GM18868 (cell line): ENCODE results near the gene ALG3.
A peak's percentile ranks its signal among the peaks of the same experiment; 100 is the strongest.

ENCODE experiments used
- ATAC-seq: cut with Tn5 transposase; IDR thresholded peaks from one replicate; pipeline ENCODE4 v1.9.1; 2021; ENCODE audit warnings: mild to moderate bottlenecking, moderate library complexity; ENCODE audit not compliant: unreplicated experiment

ALG3 gene

DNA sequence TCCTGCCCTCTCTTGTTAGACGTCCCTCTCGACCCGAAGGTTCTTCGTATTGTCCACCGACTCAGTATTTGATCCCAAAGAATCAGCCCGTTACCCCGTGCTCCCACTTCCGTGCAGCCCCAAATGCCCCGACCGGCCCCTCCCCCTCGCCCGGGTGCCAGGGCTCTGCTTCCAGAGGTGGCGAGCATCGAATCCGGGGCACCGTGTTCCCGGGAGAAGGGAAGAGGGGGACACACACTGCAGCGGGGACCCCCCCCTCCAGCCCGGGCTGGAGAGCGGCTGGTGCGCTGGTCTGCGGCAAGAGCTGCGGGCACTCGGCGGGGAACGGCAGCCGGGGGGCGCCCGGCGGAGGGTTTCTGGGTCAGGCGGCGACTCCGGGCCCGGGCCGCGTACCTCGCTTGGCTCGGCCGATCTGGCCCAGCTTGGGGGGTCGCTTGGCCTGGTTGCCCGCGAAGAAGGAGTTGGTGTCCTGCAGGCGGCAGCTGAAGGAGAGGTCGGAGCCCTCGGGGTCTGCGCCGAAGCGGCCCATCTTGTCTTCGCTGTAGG is 12.0 kb upstream of the ALG3 start:
- ATAC-seq = no peak

DNA sequence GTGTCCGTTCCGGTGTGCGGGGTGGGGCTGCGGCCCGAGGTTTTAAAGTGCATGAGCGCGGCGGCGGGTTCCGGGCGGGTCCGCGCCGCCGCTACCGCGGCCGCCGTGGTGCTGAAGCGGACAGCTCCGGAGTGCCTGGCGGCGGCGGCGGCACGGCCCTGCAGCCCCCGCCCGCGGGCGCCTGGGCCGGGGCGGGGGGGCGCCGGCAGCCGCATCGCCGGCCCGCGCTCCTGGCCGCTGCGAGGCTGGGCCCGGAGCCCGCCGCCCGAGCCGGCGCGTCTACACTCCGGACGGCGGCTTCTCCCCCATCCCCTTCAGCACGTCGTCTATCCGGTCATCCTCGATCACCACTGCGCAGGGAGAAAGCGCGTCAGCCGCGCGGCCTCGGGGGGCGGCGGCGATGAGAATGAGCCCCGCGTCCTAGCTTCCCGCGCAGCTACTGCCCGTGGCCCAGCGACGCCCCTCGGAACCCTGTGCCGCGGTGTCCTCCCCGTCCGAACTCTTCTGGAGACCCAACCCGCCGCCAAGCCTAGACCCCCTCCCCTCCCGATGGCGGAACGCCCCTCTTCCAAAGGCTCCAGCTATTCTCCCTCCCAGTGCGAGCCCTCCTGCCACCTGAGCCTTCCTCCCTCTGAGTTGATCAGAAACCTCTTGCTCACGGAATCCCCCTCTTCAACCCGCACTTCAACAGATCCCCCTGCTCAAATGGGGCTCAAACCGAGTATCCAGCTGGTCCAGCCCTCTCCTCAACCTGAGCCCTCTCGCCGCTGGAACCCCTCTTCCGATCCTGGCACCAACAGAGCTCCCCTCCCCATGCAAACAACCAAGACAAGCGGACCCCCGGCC is 11.3 kb upstream of the ALG3 start:
- ATAC-seq = no peak

DNA sequence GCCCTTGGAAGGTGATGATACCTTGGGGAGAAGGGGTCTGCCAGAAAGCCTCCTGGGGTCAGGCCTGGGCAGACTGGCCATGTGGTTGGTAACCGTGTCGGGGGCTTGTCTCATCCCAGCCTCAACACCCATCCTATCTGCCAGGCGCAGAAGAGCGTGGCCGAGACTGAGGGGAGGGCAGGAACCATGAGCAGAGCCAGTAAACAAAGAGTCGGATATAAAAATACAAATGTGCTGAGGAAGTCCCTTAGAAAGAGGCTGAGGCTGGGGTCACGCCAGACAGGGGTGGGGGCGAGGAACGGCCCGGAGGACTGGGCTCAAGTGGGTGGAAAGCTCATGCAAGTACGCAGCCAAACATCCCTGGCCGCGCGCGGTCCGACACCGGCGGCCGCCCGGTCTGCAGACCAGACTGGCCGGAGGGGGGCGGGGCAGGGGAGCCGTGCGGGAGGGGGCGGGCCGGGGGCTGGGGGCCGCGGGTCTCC is 10.7 kb upstream of the ALG3 start:
- ATAC-seq = no peak

DNA sequence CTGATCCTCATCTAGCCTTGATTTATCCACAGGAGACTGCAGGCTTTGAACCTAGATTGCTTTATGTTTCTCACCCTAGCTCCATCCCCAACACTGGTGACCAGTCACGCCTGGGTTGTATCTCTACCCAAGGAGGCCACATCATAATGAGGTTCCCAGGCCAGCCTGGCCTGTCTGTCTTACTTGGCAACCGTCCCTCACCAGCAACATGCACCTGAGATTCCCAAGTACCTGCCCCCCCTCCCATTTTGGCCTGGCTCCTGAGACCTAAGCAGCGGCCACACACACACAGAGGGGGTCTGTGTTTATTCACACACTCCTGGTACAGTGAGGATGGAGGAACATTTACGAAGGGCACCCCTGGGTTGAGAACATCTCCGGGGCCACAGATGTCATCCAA is 10.2 kb upstream of the ALG3 start:
- ATAC-seq = no peak

DNA sequence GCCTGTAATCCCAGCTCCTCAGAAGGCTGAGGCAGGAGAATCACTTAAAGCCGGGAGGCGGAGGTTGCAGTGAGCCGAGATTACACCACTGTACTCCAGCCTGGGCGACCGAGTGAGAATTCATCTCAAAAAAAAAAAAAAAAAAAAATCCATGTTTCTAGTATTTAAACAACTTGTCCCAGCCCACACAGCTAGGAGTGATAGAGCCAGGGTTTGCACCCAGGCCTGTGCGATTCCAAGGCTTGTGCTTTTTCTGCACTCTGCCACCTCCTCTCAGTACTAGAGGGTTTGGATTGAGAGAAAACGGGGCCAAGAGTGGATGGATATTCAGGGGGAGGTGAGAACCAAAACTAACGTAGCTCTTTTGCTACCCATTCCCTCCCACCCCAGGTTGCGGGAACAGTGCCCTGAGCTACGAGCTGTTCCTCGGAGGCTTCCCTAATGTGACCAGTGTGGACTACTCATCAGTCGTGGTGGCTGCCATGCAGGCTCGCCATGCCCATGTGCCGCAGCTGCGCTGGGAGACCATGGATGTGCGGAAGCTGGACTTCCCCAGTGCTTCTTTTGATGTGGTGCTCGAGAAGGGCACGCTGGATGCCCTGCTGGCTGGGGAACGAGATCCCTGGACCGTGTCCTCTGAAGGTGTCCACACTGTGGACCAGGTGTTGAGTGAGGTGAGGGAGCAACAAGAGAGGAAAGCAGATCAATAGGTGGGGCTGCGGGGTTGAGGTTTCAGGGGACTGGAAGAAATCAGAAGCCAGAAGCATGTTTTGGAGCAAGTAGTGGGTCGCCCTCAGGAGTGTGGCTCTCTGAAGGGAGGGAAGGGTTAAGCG is 8.5 kb upstream of the ALG3 start:
- no peak for ATAC-seq

DNA sequence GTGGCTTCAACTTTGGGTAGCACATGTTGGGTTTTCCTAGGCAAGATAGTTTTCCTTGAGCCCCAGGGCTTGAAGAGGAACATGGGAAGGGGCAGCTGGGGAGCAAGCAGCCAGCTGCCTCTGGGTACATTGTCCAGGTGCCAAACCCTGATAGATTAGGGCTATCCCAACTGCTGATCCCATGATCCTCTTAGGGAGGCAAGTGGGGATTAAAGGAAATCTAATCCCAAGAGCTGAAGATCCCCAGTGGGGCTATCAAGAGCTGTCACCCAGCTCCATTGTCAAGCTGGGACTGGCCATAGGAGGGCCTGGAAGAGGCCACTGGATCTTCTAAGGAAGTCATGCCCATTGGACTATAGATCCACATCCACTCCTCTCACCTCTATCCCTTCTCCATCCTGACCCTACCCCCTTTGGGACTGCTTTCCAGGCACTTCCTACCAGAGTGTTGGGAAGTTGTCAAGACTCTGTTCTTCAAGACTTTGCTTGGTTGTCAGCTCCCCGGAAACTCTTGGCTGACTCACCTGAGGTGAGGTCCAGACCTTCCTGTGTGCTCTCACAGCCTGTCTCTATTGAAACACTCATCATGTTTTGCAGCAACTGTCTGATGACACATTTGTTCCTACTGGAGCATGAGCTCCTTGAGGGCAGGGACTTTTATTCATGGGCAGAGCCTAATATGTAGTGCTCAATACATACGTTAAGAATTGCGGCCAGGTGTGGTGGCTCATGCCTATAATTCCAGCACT is 6.7 kb upstream of the ALG3 start:
- ATAC-seq = no peak

DNA sequence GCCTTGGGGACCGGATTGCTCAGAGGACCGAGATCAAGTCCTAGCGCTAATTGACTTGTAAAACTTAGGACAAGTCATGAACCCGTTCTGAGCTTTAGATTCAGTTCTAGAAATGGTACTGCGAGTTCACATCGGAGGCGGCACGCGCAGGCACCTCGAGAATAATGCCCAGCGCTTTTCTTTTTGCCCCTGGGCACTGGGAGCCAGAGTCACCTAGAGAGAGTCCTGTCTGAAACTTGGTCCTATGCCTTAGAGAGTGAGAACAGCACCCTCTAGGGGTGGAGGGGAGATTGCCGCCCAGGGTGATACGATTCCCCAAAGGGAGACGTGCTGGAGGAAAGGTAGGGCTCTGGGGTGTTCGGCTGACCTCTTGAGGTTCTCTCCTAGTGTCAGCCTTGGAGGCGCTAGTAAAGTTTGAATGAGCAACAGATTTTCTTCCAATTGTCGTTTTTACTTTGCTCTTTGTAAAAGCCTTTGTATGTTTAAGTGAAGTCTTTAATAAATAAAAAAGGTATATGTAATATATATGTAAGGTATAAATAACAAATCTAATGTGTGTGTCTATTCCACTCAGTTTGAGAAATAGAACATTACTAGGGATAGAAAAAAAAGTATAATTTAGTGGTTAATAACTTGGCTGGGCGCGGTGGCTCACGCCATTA is 1.5 kb upstream of the ALG3 start:
- ATAC-seq = peak; percentile 76

DNA sequence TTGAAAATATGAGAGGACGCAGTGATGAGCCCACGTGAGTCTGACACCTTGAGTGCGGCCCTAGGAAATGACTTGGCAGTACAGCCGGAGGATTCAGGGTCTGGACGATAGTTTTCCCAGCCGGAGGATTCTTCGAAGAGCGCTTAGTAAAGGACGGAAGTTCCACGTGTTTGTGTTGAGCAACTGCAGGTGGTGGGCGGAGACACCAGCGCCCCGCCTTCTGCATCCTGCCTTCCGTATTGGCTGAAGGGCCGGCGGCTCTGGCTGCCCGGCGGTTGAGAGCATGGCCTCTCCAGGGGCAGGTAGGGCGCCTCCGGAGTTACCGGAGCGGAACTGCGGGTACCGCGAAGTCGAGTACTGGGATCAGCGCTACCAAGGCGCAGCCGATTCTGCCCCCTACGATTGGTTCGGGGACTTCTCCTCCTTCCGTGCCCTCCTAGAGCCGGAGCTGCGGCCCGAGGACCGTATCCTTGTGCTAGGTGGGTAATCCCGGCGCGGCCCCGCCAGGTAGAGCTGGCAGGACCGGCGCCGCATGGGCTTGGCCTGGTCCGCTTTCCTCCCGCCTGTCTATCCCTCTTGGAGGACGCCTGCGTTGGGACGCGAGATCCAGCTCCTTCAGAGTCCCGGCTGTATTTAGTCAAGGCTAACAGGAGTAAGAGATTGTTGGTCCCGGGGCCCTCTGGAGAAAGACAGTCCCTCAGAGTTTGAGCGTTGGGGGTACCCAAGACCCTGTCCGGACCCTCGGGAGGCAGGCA is 827 bp upstream of the ALG3 start, which contains the start of gene EEF1AKMT4:
Gene EEF1AKMT4 (plus strand): TSS at position 261 of the 755 bp plus-strand sequence. CDS start 23 bp downstream, at position 284.
- peak; percentile 89 for ATAC-seq

DNA sequence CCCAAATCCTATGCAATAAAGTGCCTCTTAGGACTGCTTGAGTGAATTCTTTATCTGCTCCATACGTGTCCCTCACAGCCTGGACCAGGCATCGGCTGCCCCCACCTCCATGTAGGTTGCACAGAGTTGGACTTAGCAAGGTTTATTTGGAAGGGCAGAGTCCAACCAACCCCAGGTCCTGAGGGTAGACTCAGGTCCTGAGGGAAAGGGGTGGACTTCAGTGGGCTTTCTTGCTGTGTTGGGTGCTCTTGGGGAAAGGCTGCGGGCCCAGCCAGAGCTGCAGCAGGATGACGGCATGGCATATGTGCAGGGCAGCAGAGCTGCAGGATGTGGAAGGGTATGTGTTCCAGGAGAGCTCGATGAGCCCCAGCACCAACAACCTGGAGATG is 6.5 kb downstream of the ALG3 start:
- no peak for ATAC-seq

DNA sequence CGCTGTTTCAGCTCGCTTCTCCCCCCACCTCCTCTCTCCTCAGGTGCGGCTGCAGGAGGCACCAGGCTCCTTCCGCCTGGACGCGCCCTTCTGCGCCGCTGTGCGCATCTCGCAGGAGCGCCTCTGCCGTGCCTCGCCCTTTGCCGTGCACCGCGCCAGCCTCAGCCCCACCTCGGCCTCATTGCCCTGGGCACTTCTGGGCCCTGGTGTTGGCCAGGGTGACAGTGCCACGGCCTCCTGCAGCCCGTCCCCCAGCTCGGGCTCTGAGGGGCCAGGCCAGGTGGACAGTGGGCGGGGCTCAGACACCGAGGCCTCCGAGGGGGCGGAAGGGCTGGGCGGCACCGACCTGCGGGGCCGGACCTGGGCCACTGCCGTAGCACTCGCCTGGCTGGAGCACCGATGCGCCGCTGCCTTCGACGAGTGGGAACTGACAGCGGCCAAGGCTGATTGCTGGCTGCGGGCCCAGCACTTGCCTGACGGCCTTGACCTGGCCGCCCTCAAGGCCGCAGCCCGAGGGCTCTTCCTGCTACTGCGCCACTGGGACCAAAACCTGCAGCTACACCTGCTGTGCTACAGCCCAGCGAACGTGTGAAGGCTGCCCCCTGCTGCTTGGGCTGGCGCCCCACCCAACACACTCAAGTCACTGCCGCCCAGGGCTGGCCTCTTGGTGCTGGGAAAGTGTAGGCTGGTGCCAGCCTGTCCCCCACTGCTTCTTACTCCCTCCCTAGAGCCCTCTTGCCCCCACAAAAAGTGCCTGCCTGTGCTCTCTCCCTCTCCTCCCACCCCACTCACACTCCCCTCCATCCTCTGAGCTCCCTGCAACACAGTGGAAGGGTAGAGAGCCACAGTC is 7.1 kb downstream of the ALG3 start:
- no peak for ATAC-seq

DNA sequence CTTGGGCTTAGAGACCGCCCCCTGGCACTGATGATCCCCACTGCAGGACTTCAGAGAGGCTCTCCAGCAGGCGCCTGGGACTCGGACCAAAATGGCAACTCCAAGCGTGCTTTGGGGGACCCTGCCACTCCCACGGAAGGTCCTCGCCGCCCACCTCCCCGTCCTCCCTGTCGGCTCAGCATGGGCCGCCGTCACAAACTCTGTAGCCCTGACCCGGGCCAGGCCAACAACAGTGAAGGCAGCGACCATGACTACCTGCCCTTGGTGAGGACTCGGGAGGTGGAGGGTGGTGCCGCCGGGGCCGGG is 7.7 kb downstream of the ALG3 start:
- ATAC-seq = no peak

DNA sequence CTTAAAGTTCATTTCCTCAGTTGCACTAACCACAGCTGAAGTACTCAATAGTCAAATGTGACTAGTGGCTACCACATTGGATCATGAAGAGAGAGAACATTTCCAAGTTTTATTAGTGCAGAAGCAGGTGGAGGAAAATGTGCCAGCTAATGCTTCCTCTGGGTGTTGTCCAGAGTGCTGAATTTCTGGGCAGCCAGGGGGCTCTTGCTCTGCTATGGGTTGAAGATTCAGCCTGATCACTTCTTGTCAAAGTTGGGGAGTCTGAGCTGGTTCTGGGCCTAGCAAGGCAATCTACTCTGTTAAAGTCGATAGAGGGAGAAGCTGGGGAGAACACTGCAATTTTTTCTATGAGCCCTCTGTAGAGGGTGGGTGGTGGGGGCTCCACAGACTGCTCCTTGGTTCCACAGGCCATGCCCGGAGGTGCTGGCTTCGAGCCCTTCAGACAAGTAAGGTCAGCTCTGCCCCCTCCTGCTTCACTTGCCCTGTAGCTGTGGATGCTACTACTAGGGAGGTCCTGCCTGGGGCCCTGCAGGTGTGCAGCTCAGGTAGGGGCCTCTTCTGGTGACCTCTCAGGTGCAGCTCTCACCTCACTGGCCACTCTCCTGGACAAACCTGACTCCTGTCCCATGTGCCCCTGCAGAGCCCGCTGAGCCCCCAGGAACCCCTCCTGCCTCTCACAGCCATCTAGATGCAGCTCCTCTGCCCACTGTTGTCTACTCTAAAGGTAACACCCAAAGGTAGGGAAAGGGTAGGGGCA is 8.2 kb downstream of the ALG3 start:
- no peak for ATAC-seq

DNA sequence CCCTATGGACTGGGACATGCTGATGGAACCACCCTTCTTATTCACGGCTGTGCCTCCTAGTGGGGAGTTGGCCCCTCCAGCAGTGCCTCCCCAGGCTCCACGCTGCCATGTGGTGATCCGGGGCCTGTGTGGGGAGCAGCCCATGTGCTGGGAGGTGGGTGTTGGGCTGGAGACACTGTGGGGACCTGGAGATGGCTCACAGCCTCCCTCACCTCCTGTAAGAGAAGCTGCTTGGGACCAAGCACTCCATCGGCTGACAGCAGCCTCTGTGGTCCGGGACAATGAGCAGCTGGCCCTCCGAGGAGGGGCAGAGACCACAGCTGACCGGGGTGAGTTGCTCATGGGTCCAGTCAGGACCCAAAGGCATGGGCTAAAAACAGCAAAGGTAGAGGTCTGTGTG is 9.1 kb downstream of the ALG3 start:
- no peak for ATAC-seq

DNA sequence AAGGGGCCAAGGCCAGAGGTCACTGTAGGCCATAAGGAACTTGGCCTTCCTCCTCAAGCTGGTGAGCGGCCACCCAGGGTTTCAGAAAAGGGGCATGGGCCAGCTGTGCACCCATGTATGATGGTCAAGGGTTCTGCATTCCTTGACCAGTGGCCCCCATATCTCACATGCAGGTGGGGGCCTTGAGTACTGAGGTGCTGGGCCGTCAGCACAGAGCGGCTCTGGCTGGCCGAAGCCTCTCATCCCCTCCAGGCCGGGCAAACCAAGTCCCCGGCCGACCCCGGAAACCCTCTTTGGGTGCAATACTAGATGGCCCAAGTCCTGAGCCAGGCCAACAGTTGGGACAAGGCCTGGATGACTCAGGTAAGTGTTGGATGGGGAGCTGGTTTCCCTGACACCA is 9.5 kb downstream of the ALG3 start:
- ATAC-seq = no peak

DNA sequence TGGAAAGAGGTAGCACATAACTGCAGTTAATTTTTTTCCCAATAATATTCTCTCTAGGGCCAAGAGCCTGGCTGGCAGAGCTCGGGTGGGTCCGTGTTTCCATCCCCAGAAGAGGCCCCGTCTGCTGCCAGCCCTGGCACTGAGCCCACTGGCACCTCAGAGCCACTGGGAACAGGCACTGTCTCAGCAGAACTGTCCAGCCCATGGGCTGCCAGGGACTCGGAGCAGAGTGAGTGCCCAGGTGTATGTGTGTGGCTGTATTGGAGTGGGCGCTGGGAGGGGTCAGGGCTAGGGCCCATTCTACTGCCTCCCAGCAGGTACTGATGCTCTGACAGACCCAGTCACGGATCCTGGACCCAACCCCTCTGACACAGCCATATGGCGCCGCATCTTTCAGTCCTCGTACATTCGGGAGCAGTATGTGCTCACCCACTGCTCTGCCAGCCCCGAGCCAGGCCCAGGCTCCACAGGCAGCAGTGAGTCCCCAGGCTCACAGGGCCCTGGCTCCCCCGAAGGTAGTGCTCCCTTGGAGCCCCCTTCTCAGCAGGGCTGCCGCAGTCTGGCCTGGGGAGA is 10.4 kb downstream of the ALG3 start:
- no peak for ATAC-seq

DNA sequence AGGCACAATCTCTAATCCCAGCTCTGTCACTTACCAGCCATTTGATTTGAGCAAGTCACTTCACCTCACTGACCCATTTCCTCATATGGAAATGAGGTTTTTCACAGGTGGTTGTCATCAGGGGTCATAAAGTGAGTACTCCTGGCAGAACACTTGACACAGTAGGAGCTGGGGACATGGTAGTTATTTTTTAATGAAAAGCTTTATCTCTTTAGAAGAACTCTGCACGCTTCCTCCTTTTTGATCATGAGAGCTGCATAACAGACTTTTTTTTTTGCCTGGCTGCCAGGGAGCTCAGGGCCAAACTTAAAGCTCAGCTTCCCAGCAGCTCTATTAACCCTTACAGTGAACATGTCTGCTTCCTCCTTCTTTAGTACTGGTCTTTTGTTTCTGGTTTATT is 11.0 kb downstream of the ALG3 start:
- ATAC-seq = no peak

DNA sequence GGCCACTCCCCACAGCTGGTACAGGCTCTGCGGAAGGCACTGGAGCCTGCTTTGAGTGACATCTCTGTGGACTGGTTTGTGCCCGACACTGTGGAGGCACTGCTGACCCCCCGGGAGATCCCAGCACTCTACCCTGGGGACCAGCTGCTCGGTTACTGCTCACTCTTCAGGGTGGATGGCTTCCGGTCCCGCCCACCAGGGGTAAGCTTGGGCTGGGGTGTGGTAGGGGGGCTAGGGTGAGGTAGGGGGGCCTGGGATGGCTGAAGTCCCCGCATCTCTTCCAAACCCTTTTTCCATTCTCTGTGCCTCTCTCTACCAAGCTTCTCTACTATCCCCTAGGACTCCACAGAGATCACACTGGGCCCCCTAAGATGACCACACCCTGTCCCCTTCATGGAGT is 11.6 kb downstream of the ALG3 start:
- no peak for ATAC-seq

DNA sequence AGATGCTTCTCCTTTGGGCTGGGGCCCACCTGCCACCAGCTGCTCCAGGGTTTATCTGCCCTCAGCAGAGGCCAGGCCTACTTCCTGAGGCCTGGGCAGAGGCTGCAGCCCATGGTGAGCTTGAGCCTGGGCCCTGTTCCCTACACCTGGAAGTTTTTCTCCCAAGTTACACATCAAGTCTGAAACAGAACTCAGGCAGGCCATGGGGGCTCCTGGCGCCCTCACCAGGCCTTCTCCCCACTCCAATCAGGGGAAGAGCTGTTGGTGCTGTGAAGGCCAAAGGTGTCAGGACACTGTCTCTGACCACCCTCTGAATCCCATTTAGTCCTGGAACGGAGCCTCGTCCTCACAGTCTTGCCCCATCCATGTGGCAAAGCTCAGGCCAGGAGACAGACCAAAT is 12.1 kb downstream of the ALG3 start:
- ATAC-seq = no peak
